Central memory CD8-positive, alpha-beta T cell (primary cell): ENCODE data around the gene RECQL5.
A peak's percentile ranks its signal among the peaks of the same experiment; 100 is the strongest.

Source experiments
- ATAC-seq: fragments of 150-1000 bp; cut with Tn5 transposase; replicated peaks from 2 replicates; pipeline ENCODE4 v1.10.0; 2022; ENCODE audit warnings: mild to moderate bottlenecking, moderate FRiP score, moderate number of reproducible peaks; ENCODE audit not compliant: poor library complexity, severe bottlenecking; ENCODE audit errors: extremely low read depth
- DNase-seq, 2 donors: peaks; one replicate each; pipeline ENCODE4 v3.0.0; 2021; ENCODE audit warnings: low spot score in 2 of 2
- H3K27ac Mint-ChIP-seq: one replicate; pipeline ENCODE4 v1.8.0; 2022; ENCODE audit warnings: low read depth, mild to moderate bottlenecking, moderate library complexity, mixed read lengths
- H3K27me3 Mint-ChIP-seq: one replicate; pipeline ENCODE4 v1.8.0; 2022; ENCODE audit warnings: mixed read lengths
- H3K36me3 Mint-ChIP-seq: one replicate; pipeline ENCODE4 v1.8.0; 2022; ENCODE audit warnings: mild to moderate bottlenecking, moderate library complexity, mixed read lengths; ENCODE audit not compliant: insufficient read depth
- H3K4me1 Mint-ChIP-seq: one replicate; pipeline ENCODE4 v1.8.0; 2022; ENCODE audit warnings: mixed read lengths
- H3K4me3 Mint-ChIP-seq: one replicate; pipeline ENCODE4 v1.8.0; 2022; ENCODE audit warnings: mild to moderate bottlenecking, moderate library complexity, mixed read lengths
- H3K9me3 Mint-ChIP-seq: one replicate; pipeline ENCODE4 v1.8.0; 2022; ENCODE audit warnings: mixed read lengths

Gene RECQL5

GRCh38 chr17:75695141-75695829 lies 28.3 kb upstream of the RECQL5 start:
- H3K27ac Mint-ChIP-seq: no peak overlapping the region

GRCh38 chr17:75694536-75694935 lies 27.6 kb upstream of the RECQL5 start:
- DNase-seq (no peak), ATAC-seq (no peak)
- peaks cover 37% of the 10 kb centered on the region for H3K4me1 Mint-ChIP-seq
- H3K36me3 Mint-ChIP-seq: peaks cover 38% of the 10 kb centered on the region
- H3K27me3 Mint-ChIP-seq: no peaks in the 10 kb centered on the region
- no peak overlapping the region for H3K27ac Mint-ChIP-seq
- H3K9me3 Mint-ChIP-seq: no peaks in the 10 kb centered on the region
- no peak overlapping the region for H3K4me3 Mint-ChIP-seq

More at GRCh38 chr17:75695141-75695829, 28.3 kb upstream of the RECQL5 start:
- no peak for DNase-seq
- Mint-ChIP-seq H3K4me1 (peaks cover 32% of the 10 kb centered on the region), H3K27me3 (no peaks in the 10 kb centered on the region), H3K4me3 (no peak overlapping the region), H3K9me3 (no peaks in the 10 kb centered on the region), H3K36me3 (peaks cover 44% of the 10 kb centered on the region)
- no peak for ATAC-seq

- H3K9me3 Mint-ChIP-seq: no peaks in the 10 kb centered on the region
- peak overlapping the region; percentile 50 for H3K27ac Mint-ChIP-seq
Measured at GRCh38 chr17:75693500-75694481, 26.8 kb upstream of the RECQL5 start.

DNA sequence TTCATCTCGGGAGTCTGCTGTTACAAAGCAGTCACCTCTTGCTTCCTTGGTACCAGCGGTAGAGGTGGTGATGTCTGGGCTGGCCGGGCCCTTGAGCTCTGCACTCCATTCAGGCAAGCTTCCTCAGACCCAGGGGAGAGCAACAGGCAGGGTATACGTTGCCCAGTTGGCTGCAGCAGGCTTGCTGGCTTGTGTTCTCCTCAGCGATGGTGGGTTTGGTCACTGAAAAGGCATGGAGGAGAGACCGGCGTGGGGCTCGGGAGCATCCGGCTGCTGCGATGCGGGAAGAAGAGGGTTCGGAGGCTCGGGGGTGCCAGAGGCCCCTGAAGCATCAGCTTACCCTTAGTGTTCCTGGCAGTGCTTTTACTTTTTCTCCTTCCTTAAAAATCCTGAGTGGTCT lies 26.0 kb upstream of the RECQL5 start:
- Mint-ChIP-seq H3K27me3 (no peaks in the 10 kb centered on the region), H3K27ac (peak overlapping the region; percentile 50), H3K36me3 (peaks cover 37% of the 10 kb centered on the region), H3K9me3 (no peaks in the 10 kb centered on the region), H3K4me1 (peaks cover 49% of the 10 kb centered on the region), H3K4me3 (no peak overlapping the region)
- ATAC-seq (no peak), DNase-seq (no peak)

More at GRCh38 chr17:75693500-75694481, 26.8 kb upstream of the RECQL5 start:
- Mint-ChIP-seq H3K27me3 (no peaks in the 10 kb centered on the region), H3K4me3 (no peak overlapping the region), H3K36me3 (peaks cover 37% of the 10 kb centered on the region), H3K4me1 (peaks cover 44% of the 10 kb centered on the region)
- DNase-seq: no peak
- no peak for ATAC-seq

DNA sequence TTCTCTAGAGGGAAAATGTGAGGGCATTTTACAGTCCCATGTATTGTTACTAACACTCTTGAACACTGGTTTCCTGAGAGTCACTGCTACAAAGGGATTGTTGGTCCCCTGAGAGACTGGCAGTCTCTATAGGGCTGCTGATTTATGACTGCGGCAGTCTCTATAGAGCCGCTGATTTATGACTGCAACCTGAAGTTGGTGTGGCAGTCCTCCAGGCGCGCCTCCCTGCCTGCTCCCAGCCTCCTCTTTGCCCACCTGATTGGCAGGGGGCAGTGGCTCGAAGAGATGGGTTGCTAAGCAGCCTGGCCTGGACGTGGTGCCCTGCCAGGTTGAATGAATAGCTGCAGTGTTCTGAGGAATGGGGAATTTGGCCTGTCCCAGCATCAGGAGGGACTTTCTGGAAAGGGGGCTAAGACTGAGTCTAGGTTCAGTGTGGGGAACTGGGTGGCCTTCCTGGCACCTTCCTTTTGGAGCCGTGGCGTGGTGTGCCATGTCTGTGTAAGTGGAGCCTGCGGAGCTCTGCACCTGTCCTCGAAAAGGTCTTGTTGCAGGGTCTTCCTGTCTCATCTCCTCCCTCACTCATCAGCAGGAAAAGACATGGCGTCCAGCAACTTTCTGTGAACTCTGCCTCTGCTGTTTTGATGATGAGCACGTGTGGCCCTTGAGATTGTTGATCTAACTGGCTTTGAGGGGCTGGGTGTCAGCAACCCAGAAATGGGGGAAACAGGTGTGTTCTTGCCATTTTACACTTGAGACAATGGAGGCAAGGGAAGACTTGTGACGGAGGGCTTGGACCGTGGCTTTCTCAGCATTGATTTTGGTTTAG lies 25.1 kb upstream of the RECQL5 start:
- Mint-ChIP-seq H3K4me3 (no peak overlapping the region), H3K4me1 (peaks cover 45% of the 10 kb centered on the region), H3K36me3 (peaks cover 40% of the 10 kb centered on the region), H3K27ac (peak overlapping the region; percentile 50), H3K9me3 (no peaks in the 10 kb centered on the region), H3K27me3 (no peaks in the 10 kb centered on the region)
- DNase-seq (no peak), ATAC-seq (no peak)

- no peak for ATAC-seq
- Mint-ChIP-seq H3K4me3 (no peak overlapping the region), H3K27me3 (no peaks in the 10 kb centered on the region), H3K4me1 (peaks cover 48% of the 10 kb centered on the region), H3K36me3 (peaks cover 38% of the 10 kb centered on the region), H3K9me3 (no peaks in the 10 kb centered on the region), H3K27ac (no peak overlapping the region)
- no peak for DNase-seq
Measured at GRCh38 chr17:75691371-75691791, 24.4 kb upstream of the RECQL5 start.

- no peaks in the 10 kb centered on the region for H3K9me3 Mint-ChIP-seq
- H3K4me1 Mint-ChIP-seq: peaks cover 64% of the 10 kb centered on the region
- H3K4me3 Mint-ChIP-seq: no peak overlapping the region
- H3K27me3 Mint-ChIP-seq: no peaks in the 10 kb centered on the region
- H3K36me3 Mint-ChIP-seq: peaks cover 35% of the 10 kb centered on the region
- ATAC-seq (peak; percentile 89), DNase-seq (peak in 1 of 2 donors; percentile 33)
- peak overlapping the region; percentile 63 for H3K27ac Mint-ChIP-seq
Measured at GRCh38 chr17:75689441-75689873, 22.5 kb upstream of the RECQL5 start.

- ATAC-seq: no peak
- Mint-ChIP-seq H3K4me3 (no peak overlapping the region), H3K27ac (peak overlapping the region; percentile 63), H3K9me3 (no peaks in the 10 kb centered on the region), H3K36me3 (peaks cover 31% of the 10 kb centered on the region), H3K27me3 (no peaks in the 10 kb centered on the region), H3K4me1 (peaks cover 76% of the 10 kb centered on the region)
- no peak for DNase-seq
Measured at GRCh38 chr17:75688209-75688825, 21.4 kb upstream of the RECQL5 start.

DNA sequence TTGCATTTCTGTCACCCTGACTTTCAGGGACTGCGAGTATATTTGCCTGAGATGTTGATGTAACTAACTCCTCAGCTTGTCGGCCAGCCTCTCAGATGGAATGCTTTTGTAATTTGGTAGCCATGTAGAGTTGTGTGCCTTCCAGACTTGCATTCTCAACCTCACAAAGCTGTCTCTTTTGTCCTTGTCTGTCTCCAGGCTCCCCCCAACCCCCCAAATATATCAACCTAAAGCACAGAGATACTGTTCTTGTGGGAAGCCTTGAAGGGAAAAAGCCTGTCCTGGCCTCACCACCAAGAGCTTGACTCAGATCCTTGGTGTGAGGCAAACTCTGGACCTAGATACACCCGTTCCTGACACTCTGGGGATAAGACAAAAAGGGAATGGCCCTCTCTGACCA lies 18.5 kb upstream of the RECQL5 start:
- Mint-ChIP-seq H3K9me3 (no peaks in the 10 kb centered on the region), H3K4me3 (no peak overlapping the region), H3K4me1 (peaks cover 59% of the 10 kb centered on the region), H3K27me3 (no peaks in the 10 kb centered on the region), H3K36me3 (peaks cover 26% of the 10 kb centered on the region), H3K27ac (peak overlapping the region; percentile 22)
- no peak for ATAC-seq
- no peak for DNase-seq

- Mint-ChIP-seq H3K4me3 (no peak overlapping the region), H3K9me3 (no peaks in the 10 kb centered on the region), H3K27me3 (no peaks in the 10 kb centered on the region), H3K36me3 (peaks cover 29% of the 10 kb centered on the region), H3K27ac (peak overlapping the region; percentile 22), H3K4me1 (peaks cover 56% of the 10 kb centered on the region)
- ATAC-seq: no peak
- no peak for DNase-seq
Measured at GRCh38 chr17:75684924-75685323, 18.0 kb upstream of the RECQL5 start.

- Mint-ChIP-seq H3K9me3 (no peaks in the 10 kb centered on the region), H3K4me3 (no peak overlapping the region), H3K27me3 (no peaks in the 10 kb centered on the region), H3K27ac (no peak overlapping the region), H3K36me3 (peaks cover 32% of the 10 kb centered on the region), H3K4me1 (peaks cover 49% of the 10 kb centered on the region)
- DNase-seq (no peak), ATAC-seq (no peak)
Measured at GRCh38 chr17:75684249-75684648, 17.3 kb upstream of the RECQL5 start.

DNA sequence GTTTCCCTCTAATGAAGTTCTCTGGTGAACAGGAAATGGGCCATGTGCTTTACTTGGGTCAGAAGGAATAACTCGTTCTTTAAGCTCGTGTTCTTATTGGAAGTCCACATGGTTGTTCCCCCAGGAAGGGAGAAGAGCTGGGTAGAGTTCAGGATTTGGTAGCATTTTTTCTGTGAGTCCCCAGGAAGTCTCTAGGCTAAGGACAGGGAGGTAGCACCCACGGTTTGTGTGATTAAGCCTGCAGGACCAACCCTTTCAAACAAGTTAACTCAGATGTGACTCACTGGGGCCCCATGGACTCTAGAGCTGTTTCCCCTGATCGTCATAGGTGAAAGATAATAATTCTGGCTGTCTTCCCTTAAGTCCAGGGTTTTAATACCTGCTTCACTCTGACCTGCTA lies 16.6 kb upstream of the RECQL5 start:
- Mint-ChIP-seq H3K4me1 (peaks cover 42% of the 10 kb centered on the region), H3K36me3 (peaks cover 35% of the 10 kb centered on the region), H3K27ac (no peak overlapping the region), H3K9me3 (no peaks in the 10 kb centered on the region), H3K27me3 (no peaks in the 10 kb centered on the region), H3K4me3 (no peak overlapping the region)
- ATAC-seq: no peak
- no peak for DNase-seq
